HCT116 (cell line): Measurements from ENCODE around the gene KRTAP5-3.

Source experiments
- CEBPB ChIP-seq: IDR thresholded peaks from 2 replicates; pipeline ENCODE4 v1.6.1; 2012; ENCODE audit warnings: low read depth
- EGR1 ChIP-seq: IDR thresholded peaks from 2 replicates; pipeline ENCODE4 v1.6.1; 2012; ENCODE audit warnings: low read depth
- EZH2 ChIP-seq: fragments of 200-600 bp; sonication (generic); IDR thresholded peaks from 2 replicates; pipeline ENCODE4 v1.6.1; 2017; ENCODE audit warnings: antibody characterized with exemption, mixed run types
- JUND ChIP-seq: IDR thresholded peaks from 2 replicates; pipeline ENCODE4 v1.6.1; 2012
- POLR2A ChIP-seq: IDR thresholded peaks from 2 replicates; pipeline ENCODE4 v1.7.0; 2011; ENCODE audit warnings: borderline replicate concordance; ENCODE audit not compliant: insufficient read depth, insufficient read length; ENCODE audit errors: extremely low read depth
- POLR2AphosphoS5 ChIP-seq: IDR thresholded peaks from 2 replicates; pipeline ENCODE4 v1.6.1; 2011; ENCODE audit warnings: mild to moderate bottlenecking, low read depth, low read length, moderate library complexity
- REST ChIP-seq: IDR thresholded peaks from 2 replicates; pipeline ENCODE4 v1.6.1; 2012; ENCODE audit warnings: low read depth
- TCF7L2 ChIP-seq: IDR thresholded peaks from 2 replicates; pipeline ENCODE4 v1.7.0; 2011; ENCODE audit warnings: borderline replicate concordance, inconsistent platforms; ENCODE audit not compliant: insufficient read depth, insufficient read length; ENCODE audit errors: extremely low read depth
- ZBTB33 ChIP-seq: IDR thresholded peaks from 2 replicates; pipeline ENCODE4 v1.6.1; 2011; ENCODE audit warnings: mild to moderate bottlenecking, low read length, moderate library complexity; ENCODE audit not compliant: insufficient replicate concordance; ENCODE audit errors: extremely low read depth
- TF ChIP-seq, protein P1 (sequence below): IDR thresholded peaks from 2 replicates; pipeline ENCODE4 v1.6.1; 2012
- TF ChIP-seq, protein P2 (sequence below), 3 experiments: fragments of 200-600 bp in 1 of 3; sonication (generic) in 1 of 3; IDR thresholded peaks in 2 of 3; conservative IDR thresholded peaks in 1 of 3; 2 replicates each; pipeline ENCODE4 v1.5.1; 2012 to 2017; ENCODE audit warnings: low read depth in 2 of 3, low read length in 2 of 3, antibody characterized with exemption in 1 of 3, borderline replicate concordance in 1 of 3, control low read depth in 1 of 3, mild to moderate bottlenecking in 1 of 3, mixed read lengths in 1 of 3, mixed run types in 1 of 3, moderate library complexity in 1 of 3; ENCODE audit not compliant: insufficient read depth in 1 of 3

GRCh38 chr11:1644601-1645356, 36.5 kb upstream of the KRTAP5-3 start:
- TF ChIP-seq POLR2AphosphoS5 (no peak), ZBTB33 (no peak), POLR2A (no peak), EGR1 (no peak), CEBPB (no peak), REST (no peak), TCF7L2 (no peak), EZH2 (no peak), JUND (no peak)
- TF ChIP-seq, protein P1, sequence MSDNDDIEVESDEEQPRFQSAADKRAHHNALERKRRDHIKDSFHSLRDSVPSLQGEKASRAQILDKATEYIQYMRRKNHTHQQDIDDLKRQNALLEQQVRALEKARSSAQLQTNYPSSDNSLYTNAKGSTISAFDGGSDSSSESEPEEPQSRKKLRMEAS = no peak
- TF ChIP-seq, protein P2, sequence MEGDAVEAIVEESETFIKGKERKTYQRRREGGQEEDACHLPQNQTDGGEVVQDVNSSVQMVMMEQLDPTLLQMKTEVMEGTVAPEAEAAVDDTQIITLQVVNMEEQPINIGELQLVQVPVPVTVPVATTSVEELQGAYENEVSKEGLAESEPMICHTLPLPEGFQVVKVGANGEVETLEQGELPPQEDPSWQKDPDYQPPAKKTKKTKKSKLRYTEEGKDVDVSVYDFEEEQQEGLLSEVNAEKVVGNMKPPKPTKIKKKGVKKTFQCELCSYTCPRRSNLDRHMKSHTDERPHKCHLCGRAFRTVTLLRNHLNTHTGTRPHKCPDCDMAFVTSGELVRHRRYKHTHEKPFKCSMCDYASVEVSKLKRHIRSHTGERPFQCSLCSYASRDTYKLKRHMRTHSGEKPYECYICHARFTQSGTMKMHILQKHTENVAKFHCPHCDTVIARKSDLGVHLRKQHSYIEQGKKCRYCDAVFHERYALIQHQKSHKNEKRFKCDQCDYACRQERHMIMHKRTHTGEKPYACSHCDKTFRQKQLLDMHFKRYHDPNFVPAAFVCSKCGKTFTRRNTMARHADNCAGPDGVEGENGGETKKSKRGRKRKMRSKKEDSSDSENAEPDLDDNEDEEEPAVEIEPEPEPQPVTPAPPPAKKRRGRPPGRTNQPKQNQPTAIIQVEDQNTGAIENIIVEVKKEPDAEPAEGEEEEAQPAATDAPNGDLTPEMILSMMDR (IDR thresholded peaks at IDR 0.05 in 2 of 3, conservative IDR thresholded peaks at IDR 0.05 in 1 of 3; ENCODE audit: borderline replicate concordance in 1 of 3, insufficient read depth in 1 of 3, low read depth in 2 of 3, low read length in 2 of 3) = no peak
